ENCODE results near the gene CAMTA2. TPM values are rescaled to one million over a fixed set of nuclear protein-coding genes. Genes with fewer than 3 reads are reported as not detected.
"Not testable (repeated sequence)": the region's sequence is repeated elsewhere in the genome, so short reads cannot be mapped to it uniquely, and the experiment has no call there.

The CAMTA2 gene
- total RNA-seq, 1 donor: 19.2 TPM

DNA sequence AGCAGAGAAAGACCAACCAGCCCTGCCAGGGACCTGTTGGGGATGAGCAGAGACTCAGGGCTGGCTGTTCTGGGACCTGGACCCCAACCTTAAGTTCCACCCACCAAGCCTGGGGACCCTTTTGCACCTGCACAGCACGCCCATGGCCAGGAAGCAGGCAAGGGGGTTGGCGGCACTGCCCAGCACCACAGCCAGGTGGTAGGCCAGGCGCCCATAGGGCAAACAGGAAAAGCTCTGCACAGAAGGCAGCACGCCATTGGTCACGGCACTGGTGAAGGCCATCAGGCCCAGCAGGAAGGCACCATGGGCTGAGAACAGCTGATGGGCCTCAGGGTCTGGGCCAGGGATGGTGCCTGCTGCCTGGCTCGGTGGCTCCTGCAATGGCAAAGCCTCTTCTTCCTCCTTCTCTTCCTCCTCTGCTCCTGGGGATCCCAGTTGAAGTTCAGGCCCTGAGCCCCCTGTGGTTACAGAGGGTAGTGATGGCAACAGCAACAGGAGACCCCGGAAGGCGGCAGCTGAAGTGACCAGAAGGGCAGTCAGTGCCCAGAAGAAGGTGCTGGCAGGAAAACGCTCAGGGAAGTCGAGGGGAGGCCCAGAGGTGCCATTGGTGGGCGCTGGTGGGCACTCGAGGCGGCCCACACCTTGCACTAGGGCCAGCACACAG is 46.0 kb upstream of the CAMTA2 start:
- no peak overlapping the region for H3K27ac ChIP-seq (ENCODE audit: low read depth, low read length)
- peaks cover 11% of the 10 kb centered on the region for H3K27me3 ChIP-seq (ENCODE audit: insufficient read depth, low read length)
- no peak overlapping the region for H3K4me3 ChIP-seq (ENCODE audit: insufficient read depth, low read length)
- H4K20me1 ChIP-seq (ENCODE audit: insufficient read depth, low read length): no peaks in the 10 kb centered on the region
- no peaks in the 10 kb centered on the region for H3K79me2 ChIP-seq (ENCODE audit: insufficient read depth, low read length)
- no peaks in the 10 kb centered on the region for H3K36me3 ChIP-seq (ENCODE audit: insufficient read depth, low read length)
- no peak overlapping the region for H3K4me2 ChIP-seq (ENCODE audit: insufficient read depth, low read length)
- no peak overlapping the region for H2AFZ ChIP-seq (ENCODE audit: low read length)
- DNase-seq (ENCODE audit: insufficient read length, low spot score, missing footprints): peak; percentile 60
- TF ChIP-seq, protein P1, sequence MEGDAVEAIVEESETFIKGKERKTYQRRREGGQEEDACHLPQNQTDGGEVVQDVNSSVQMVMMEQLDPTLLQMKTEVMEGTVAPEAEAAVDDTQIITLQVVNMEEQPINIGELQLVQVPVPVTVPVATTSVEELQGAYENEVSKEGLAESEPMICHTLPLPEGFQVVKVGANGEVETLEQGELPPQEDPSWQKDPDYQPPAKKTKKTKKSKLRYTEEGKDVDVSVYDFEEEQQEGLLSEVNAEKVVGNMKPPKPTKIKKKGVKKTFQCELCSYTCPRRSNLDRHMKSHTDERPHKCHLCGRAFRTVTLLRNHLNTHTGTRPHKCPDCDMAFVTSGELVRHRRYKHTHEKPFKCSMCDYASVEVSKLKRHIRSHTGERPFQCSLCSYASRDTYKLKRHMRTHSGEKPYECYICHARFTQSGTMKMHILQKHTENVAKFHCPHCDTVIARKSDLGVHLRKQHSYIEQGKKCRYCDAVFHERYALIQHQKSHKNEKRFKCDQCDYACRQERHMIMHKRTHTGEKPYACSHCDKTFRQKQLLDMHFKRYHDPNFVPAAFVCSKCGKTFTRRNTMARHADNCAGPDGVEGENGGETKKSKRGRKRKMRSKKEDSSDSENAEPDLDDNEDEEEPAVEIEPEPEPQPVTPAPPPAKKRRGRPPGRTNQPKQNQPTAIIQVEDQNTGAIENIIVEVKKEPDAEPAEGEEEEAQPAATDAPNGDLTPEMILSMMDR (IDR thresholded peaks at IDR 0.05; ENCODE audit: extremely low read depth, low read depth, low read length): no peak
- no peaks in the 10 kb centered on the region for H3K9me3 ChIP-seq (ENCODE audit: low read depth, low read length)
- H3K4me1 ChIP-seq (ENCODE audit: insufficient read depth, low read length): peaks cover 2% of the 10 kb centered on the region

DNA sequence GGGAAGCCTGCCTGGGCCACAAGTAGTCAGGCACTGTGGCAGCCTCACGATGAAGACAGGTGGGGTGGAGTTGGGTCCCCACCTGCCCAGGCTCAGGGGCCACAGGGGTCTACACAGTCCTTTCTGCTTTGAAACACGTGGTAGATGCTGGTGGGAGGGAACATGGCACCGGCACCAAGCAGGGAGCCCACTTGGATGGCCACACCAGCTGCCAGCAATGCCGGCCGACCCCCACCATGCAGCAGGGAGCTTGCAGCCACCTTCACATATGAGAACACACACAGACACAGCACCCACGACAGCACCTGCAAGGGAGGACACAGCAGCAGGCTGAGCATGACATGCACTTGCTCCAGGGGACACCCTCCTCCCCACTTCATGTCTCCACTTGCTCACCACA is 45.4 kb upstream of the CAMTA2 start:
- Histone ChIP-seq H3K79me2 (ENCODE audit: insufficient read depth, low read length) (no peaks in the 10 kb centered on the region), H3K36me3 (ENCODE audit: insufficient read depth, low read length) (no peaks in the 10 kb centered on the region), H3K4me3 (ENCODE audit: insufficient read depth, low read length) (no peak overlapping the region), H4K20me1 (ENCODE audit: insufficient read depth, low read length) (no peaks in the 10 kb centered on the region), H3K4me1 (ENCODE audit: insufficient read depth, low read length) (peaks cover 2% of the 10 kb centered on the region), H2AFZ (ENCODE audit: low read length) (no peak overlapping the region), H3K4me2 (ENCODE audit: insufficient read depth, low read length) (no peak overlapping the region), H3K27me3 (ENCODE audit: insufficient read depth, low read length) (peaks cover 11% of the 10 kb centered on the region), H3K9me3 (ENCODE audit: low read depth, low read length) (no peaks in the 10 kb centered on the region), H3K27ac (ENCODE audit: low read depth, low read length) (no peak overlapping the region)
- TF ChIP-seq, protein P1 (IDR thresholded peaks at IDR 0.05; ENCODE audit: extremely low read depth, low read depth, low read length): no peak
- no peak for DNase-seq (ENCODE audit: insufficient read length, low spot score, missing footprints)

DNA sequence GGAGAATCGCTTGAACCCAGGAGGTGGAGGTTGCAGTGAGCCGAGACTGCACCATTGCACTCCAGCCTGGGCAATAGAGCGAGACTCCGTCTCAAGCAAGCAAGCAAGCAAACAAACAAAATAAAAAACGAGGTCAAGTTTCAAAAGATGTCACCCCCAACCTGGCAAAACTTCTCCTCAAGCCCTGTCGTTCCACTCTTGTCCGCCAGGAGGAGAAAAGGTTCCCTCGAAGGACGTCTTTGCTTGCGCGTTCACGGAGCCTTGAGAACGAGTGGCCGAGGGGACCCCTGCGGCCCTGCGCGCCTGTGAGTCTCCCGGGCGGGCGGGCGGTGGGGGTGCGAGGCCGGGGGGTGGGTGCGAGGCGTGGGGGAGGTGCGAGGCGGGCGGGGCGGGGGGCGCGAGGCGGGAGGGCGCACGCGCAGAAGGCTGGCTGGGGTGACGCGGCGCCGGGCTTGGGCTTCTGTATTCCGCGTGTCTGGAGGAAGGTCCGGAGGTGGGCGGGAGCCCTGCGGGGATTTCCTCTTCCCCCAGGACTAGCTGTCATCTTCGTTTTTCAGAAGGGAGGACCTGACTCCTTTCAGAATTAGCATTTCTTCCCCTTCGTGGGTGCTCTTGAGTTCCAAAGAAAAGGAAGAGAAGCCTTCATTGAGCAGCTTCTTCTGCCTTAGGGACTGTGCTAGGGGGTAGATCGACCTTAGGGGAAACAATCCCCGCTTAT is 44.0 kb upstream of the CAMTA2 start:
- peak overlapping the region; percentile 86 for H3K4me2 ChIP-seq (ENCODE audit: insufficient read depth, low read length)
- H3K27me3 ChIP-seq (ENCODE audit: insufficient read depth, low read length): peaks cover 11% of the 10 kb centered on the region
- no peaks in the 10 kb centered on the region for H3K79me2 ChIP-seq (ENCODE audit: insufficient read depth, low read length)
- no peaks in the 10 kb centered on the region for H4K20me1 ChIP-seq (ENCODE audit: insufficient read depth, low read length)
- H3K9me3 ChIP-seq (ENCODE audit: low read depth, low read length): no peaks in the 10 kb centered on the region
- no peaks in the 10 kb centered on the region for H3K36me3 ChIP-seq (ENCODE audit: insufficient read depth, low read length)
- H3K4me3 ChIP-seq (ENCODE audit: insufficient read depth, low read length): peak overlapping the region; percentile 63
- H2AFZ ChIP-seq (ENCODE audit: low read length): peak overlapping the region; percentile 95
- peak; percentile 98 for DNase-seq (ENCODE audit: insufficient read length, low spot score, missing footprints)
- H3K4me1 ChIP-seq (ENCODE audit: insufficient read depth, low read length): peaks cover 2% of the 10 kb centered on the region
- no peak overlapping the region for H3K27ac ChIP-seq (ENCODE audit: low read depth, low read length)
- TF ChIP-seq, protein P1 (IDR thresholded peaks at IDR 0.05; ENCODE audit: extremely low read depth, low read depth, low read length): peak; percentile 56

DNA sequence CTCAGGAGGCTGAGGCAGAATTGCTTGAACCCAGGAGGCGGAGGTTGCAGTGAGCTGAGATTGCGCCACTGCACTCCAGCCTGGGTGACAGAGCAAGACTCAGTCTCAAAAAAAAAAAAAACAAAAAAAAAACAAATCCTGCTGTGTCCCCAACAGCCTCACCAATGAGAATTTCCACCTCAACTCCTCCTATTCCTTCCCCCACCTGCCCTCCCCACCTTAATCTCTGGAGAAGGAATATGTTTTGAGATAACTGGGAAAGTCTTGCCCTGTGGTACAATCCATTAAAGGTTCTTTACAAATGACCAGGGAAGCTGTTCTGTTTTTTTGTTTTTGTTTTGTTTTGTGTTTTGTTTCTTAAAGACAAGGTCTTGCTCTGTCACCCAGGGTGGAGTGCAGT is 42.7 kb upstream of the CAMTA2 start:
- H3K4me1 ChIP-seq (ENCODE audit: insufficient read depth, low read length); H2AFZ ChIP-seq (ENCODE audit: low read length); H3K4me3 ChIP-seq (ENCODE audit: insufficient read depth, low read length); H3K4me2 ChIP-seq (ENCODE audit: insufficient read depth, low read length); H4K20me1 ChIP-seq (ENCODE audit: insufficient read depth, low read length); H3K79me2 ChIP-seq (ENCODE audit: insufficient read depth, low read length); H3K27ac ChIP-seq (ENCODE audit: low read depth, low read length); H3K36me3 ChIP-seq (ENCODE audit: insufficient read depth, low read length); DNase-seq (ENCODE audit: insufficient read length, low spot score, missing footprints); H3K27me3 ChIP-seq (ENCODE audit: insufficient read depth, low read length); H3K9me3 ChIP-seq (ENCODE audit: low read depth, low read length): not testable (repeated sequence)
